Dedifferentiated amniotic fluid mesenchymal stem cell (primary cell): ENCODE data around the gene LAMA2.
"Not testable (repeated sequence)": the region's sequence is repeated elsewhere in the genome, so short reads cannot be mapped to it uniquely, and the experiment has no call there.

Source experiments
- DNase-seq: peaks from one replicate; pipeline ENCODE4 v3.0.0-alpha.2; 2016; ENCODE audit errors: extremely low spot score

The LAMA2 gene

GRCh38 chr6:129115471-129115870, 232.5 kb downstream of the LAMA2 start:
- DNase-seq, result no peak

DNA sequence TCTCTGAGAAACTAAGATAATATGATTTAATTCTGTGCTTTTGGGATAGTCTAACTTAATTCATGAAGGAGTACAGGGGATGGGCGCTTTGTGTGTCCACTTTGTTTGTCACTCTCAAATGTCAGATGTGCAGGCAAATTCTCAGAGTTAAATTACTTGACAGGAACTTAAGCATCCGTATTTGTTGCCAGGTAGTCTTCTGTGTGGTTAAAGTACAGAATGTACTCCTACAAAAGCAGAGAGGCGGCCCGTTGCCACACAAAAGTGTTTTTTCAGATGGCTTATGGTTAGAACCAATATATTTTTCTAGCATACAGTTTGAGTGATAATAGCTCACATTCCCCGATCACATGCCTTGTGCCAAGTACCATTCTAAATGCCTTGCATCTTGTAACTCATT, 234.4 kb downstream of the LAMA2 start:
- DNase-seq, result no peak

GRCh38 chr6:129120856-129121638, 238.1 kb downstream of the LAMA2 start:
- DNase-seq, result peak; percentile 59

DNA sequence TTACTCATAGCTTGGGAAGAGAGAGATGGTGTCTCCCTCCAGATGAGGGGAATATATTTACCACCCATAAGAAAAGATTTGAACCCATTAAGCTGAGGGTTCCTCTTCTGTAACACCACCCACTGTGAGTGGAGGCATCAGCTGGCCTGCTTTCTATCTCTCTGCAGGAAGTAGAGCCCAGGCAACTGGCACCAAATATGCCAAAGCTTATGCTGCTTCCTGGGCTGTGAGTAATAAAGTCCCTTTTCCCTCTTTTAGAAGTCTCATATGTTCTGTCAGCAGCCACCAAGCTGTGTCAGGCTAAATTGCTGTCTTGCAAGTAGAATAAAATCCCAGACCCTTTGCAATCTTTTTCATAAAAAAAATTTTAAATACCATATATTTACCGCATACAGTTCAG, 241.4 kb downstream of the LAMA2 start:
- DNase-seq, result no peak

- DNase-seq, result no peak
Measured at GRCh38 chr6:129130106-129130505, 247.2 kb downstream of the LAMA2 start.

GRCh38 chr6:129130959-129131681, 248.2 kb downstream of the LAMA2 start:
- no peak for DNase-seq

DNA sequence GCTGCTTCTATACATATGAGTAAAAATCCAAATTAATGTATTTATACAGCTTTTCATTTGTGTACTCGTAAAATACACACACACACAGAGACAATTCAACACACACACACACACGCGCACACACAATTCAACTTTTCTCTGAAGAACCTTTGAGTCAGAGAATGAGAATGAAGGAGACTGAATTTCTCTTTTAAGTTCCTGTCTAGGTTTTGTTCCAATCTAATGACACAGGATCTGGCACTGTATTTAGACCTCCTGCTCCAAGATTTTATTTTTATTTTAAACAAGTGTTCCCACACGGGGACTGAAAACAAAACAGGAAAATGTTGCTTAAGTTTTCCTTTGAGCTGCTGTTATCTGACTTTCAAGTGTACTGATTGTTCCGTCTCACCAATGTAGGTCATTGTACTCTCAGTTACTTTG, 250.8 kb downstream of the LAMA2 start:
- DNase-seq, result no peak

GRCh38 chr6:129134535-129134934, 251.6 kb downstream of the LAMA2 start:
- no peak for DNase-seq

DNA sequence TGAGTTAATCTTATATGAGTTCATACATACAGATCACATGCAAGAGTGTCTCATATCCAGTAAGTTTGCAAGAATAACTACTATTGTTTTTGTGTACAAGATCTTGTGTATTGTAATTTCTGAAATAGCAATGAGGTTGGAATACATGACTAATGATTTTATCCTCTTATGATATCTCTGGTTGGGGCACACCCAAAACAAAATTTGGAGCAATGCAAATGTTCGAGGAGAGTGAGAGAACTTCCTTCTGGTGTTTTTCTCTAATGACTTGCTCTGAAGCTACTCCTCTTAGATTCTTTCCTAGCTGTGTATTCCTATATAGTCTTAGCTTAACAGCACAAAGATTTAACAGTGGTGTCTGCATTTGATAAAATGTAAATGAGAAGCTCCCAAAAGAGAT, 252.5 kb downstream of the LAMA2 start:
- DNase-seq, result no peak

DNA sequence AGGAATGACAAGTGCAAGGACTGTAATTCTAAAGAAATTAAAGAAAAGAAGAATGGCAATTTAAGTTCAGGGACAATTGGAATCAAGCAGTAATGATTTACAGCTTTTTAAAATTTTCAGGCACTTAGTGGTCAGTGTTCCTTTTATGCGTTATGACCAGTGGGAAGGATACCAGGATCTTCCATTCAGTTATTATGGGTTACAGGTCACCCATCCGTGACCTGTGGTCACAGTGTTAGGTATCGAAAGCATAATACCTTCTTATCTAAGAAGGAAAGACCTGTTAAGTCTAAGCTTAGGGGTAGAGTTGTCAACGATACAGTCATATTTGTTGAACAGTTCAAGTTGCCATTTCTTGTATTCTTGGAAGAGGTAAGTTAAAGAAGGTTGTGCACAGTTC, 253.8 kb downstream of the LAMA2 start:
- no peak for DNase-seq

GRCh38 chr6:129138739-129139405, 255.9 kb downstream of the LAMA2 start:
- no peak for DNase-seq

DNA sequence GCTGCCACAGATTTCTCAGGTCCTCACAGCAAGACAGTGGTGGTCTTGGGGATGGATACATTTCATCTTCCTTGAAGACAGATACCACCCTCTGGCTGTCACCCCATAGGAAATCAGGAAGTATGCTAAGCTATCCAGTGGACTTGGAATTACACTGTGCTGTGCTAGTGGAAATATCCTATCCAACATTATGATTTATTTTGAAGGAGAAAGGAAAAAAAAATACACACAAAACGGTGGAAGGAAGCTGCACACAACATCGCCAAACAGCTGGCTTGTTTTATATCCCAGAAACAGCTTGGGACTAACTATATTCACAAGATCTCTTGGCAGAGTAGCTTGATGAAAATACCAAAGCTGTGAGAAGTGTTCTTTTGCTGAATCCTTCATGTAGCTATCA, 257.6 kb downstream of the LAMA2 start:
- no peak for DNase-seq

- DNase-seq, result no peak
Measured at GRCh38 chr6:129141499-129141898, 258.6 kb downstream of the LAMA2 start.

DNA sequence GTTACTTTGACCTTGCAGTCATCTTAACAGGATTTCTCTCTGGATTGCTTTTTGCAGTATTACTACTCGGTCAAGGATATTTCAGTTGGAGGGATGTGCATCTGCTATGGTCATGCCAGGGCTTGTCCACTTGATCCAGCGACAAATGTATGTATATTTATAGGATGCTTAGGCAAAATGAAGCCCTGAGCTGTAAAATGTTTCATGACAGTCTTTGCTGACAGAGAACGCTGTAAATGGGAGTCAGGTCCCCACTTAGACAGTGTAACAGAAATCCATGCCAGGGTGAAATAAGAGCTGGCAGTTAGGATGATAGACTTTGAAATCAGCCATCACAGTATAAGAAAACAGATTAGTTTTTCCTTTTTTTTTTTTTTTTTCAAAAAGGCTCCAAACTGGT, 264.0 kb downstream of the LAMA2 start:
- no peak for DNase-seq

DNA sequence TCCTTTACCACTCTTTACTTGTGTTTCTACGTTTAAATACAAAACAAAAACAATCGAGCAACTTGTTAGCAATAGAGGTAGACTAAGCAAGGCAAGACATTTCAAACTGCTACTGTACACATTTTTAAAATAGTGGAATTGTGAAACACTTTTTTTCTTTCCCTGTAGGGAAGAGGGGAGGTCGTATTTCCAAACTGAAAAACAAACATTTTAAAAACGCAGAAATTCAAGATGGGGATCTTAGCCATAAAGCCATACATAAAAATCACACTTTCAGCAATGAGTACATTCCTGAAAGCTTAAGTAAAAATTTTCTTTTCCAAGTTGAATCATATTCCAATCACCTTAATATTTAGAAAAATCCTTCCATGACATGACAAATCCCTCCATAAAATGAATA, 267.6 kb downstream of the LAMA2 start:
- DNase-seq, result peak; percentile 27

DNA sequence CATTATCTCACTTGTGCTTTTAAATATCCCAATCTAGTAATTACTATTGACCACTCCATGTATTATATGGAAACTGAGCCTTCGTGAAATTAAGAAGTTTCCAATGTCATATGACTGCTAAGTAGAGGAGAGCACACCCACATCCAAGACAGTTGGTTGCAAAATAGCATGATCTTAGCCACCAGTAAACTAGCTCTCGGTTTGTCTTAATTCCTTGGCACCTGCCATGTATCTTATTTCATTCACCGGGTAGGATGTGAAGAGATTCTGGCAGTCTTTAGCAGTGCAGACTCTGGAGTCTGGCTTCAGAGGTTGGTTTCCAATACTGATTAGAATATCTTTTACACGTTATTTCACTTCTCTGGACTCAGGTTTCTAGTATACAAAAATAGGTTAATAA, 270.3 kb downstream of the LAMA2 start:
- no peak for DNase-seq

GRCh38 chr6:129159242-129159641, 276.3 kb downstream of the LAMA2 start:
- not testable (repeated sequence) for DNase-seq

- no peak for DNase-seq
Measured at GRCh38 chr6:129162605-129163004, 279.7 kb downstream of the LAMA2 start.

DNA sequence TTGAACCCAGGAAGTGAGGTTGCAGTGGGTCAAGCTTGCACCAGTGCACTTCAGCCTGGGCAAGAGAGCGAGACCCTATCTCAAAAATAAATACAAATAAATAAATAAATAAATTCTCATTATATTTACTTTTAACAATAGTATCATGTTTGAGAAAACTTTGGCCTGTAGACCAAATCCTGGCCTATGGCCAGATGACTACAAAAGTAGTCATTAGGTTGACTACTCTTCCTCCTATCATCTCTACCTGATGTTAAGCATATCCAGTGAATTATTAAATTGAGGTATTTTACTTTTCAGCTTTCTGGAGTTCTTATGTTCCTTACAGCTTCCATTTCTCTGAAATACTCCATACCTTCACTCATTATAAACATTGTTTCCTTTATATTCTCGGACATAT, 280.6 kb downstream of the LAMA2 start:
- no peak for DNase-seq

GRCh38 chr6:129164032-129164431, 281.1 kb downstream of the LAMA2 start:
- no peak for DNase-seq

GRCh38 chr6:129172279-129172995, 289.5 kb downstream of the LAMA2 start:
- not testable (repeated sequence) for DNase-seq

GRCh38 chr6:129175066-129175465, 292.1 kb downstream of the LAMA2 start:
- DNase-seq, result no peak
